HG02938 (cell line): ENCODE results near the gene OTOP1.
"Not testable (repeated sequence)": the region's sequence is repeated elsewhere in the genome, so short reads cannot be mapped to it uniquely, and the experiment has no call there.

ENCODE experiments used
- ATAC-seq: cut with Tn5 transposase; IDR thresholded peaks from one replicate; pipeline ENCODE4 v1.9.1; 2021; ENCODE audit warnings: mild to moderate bottlenecking, moderate library complexity; ENCODE audit not compliant: unreplicated experiment

Gene OTOP1

GRCh38 chr4:4233610-4234009, 6.9 kb upstream of the OTOP1 start:
- ATAC-seq: no peak

GRCh38 chr4:4228356-4228668, 1.6 kb upstream of the OTOP1 start:
- no peak for ATAC-seq

GRCh38 chr4:4227510-4228355, 1.0 kb upstream of the OTOP1 start:
- ATAC-seq: no peak

DNA sequence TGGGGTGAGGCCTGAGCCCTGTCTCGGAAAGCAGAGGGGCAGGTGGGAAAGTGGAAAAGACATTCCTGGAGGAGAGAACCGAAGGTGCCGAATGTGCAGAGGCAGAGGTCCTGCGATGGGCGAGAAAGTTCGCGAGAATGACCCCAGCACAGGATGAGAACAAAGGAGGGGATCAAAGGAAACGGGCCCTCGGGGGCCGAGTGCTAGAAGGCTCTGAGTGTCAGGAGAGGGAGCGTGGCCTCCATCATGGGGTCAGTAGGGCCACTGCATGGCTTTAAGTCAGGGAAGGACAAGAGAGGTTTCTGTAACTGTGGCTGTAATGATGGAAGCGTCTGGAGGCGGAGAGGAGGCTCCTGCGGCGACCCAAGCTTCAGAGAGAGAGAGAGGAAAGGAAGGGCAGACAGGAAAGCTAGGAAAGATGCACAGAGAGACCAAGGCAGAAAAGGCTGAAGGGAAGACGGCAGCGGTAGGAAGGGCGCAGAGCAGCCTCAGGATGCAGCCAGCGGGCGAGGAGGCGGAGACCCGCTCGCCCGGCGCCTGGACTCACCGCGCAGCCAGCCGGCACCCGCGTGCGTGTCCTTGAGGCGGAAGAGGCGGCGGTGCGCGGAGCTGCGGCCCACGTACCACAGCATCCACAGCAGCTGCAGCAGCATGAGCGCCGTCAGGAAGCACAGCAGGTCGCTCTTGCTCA, 669 bp downstream of the OTOP1 start:
- no peak for ATAC-seq

- no peak for ATAC-seq
Observed at GRCh38 chr4:4217113-4217512, 9.6 kb downstream of the OTOP1 start.

- ATAC-seq: no peak
Observed at GRCh38 chr4:4216648-4217047, 10.1 kb downstream of the OTOP1 start.

GRCh38 chr4:4213674-4214073, 13.1 kb downstream of the OTOP1 start:
- ATAC-seq: not testable (repeated sequence)

GRCh38 chr4:4206204-4206603, 20.5 kb downstream of the OTOP1 start:
- ATAC-seq: no peak

DNA sequence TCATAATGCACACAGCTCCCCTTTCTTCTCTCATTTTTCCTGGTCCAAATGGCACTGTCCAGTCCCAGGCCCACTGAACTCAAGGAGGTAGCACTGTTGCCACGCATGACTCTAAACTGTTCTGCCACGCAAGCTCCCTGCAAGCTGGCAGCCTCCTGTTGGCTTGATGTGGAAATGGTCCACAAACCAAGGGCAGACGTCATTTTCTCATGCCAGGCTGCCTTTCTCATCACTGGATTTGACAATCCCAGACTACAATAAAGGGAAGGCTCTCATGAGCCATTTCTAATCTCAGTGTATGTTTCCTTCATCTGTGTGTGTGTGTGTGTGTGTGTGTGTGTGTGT, 22.4 kb downstream of the OTOP1 start:
- no peak for ATAC-seq

GRCh38 chr4:4203688-4204400, 22.9 kb downstream of the OTOP1 start:
- no peak for ATAC-seq

- no peak for ATAC-seq
Observed at GRCh38 chr4:4202510-4202909, 24.2 kb downstream of the OTOP1 start.

GRCh38 chr4:4200624-4201023, 26.1 kb downstream of the OTOP1 start:
- no peak for ATAC-seq

GRCh38 chr4:4195354-4195753, 31.4 kb downstream of the OTOP1 start:
- no peak for ATAC-seq

- ATAC-seq: not testable (repeated sequence)
Observed at GRCh38 chr4:4188557-4188956, 38.2 kb downstream of the OTOP1 start.

DNA sequence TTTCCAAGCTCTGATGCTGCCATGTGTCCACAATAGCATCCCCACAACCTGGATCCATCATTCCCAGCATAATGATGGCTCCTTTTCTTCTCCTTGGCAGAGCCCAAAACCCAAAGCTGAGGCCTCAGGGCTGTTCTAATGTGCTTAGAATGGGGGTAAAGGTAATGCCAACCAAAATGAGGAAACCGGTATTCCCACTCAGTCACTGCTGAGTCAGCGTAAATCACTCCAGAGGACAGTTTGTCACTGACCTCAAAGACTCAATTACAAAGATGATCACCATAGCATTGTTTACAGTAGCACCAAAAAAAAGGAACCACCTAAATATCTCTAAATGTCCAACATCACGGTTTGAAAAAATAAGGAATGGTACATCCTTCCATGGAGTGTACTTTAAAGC, 41.2 kb downstream of the OTOP1 start:
- no peak for ATAC-seq

DNA sequence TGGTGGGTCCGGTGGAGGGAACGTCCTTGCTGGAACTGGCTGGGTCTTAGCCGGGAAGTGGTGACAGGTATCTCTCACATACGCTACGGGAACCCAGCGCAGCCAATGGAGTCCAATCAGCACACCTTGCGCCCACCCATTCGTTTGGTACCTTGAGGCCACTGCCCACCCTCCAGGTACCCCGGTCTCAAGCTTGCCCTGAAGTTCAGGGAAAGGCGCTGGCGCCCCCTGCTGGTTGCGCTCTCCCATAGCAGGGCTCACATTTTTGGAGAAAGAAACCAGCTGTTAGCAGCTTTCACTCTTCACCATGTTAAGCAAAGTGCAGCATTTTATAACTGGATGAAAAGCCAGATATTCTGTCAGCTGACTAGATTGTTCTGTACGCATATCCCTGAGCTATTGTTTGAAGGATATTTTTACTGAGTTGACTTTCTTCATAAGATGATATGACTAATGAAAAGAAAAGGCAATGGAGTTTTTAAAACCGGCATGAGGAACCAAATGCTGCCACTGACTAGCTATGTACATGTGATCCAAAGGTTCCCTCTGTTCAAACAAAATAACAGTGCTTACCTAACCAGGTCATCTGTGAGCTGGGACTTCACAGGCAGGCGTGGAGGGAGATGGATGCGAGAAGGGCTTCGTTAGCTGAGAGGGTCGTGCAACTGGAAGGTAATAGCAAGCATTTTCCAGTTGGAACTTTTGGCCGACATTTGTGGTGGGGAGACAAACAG, 43.7 kb downstream of the OTOP1 start:
- no peak for ATAC-seq

DNA sequence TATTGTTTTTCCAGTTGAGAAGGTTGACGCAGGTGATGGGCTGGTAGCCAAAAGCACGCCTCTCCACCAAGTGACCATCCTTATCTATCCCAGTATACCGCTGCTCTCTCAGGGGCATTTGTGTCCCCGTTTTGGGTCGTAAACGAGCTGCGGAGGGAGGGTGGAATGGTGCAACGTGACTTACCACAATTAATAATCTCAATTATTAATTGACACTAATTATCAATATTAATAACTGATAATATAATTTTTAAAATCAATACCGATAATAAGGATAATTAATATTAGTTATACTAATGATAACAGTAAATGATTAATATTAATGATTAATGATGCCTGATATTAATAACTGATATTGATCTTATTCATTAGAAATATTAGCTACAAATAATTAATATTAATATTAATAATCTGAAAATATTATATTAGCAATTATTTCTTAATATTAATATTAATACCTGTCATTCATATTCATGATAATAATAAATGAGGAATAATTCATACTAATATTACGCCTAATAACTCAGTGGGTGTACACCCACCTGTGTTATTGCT, 56.1 kb downstream of the OTOP1 start:
- no peak for ATAC-seq

DNA sequence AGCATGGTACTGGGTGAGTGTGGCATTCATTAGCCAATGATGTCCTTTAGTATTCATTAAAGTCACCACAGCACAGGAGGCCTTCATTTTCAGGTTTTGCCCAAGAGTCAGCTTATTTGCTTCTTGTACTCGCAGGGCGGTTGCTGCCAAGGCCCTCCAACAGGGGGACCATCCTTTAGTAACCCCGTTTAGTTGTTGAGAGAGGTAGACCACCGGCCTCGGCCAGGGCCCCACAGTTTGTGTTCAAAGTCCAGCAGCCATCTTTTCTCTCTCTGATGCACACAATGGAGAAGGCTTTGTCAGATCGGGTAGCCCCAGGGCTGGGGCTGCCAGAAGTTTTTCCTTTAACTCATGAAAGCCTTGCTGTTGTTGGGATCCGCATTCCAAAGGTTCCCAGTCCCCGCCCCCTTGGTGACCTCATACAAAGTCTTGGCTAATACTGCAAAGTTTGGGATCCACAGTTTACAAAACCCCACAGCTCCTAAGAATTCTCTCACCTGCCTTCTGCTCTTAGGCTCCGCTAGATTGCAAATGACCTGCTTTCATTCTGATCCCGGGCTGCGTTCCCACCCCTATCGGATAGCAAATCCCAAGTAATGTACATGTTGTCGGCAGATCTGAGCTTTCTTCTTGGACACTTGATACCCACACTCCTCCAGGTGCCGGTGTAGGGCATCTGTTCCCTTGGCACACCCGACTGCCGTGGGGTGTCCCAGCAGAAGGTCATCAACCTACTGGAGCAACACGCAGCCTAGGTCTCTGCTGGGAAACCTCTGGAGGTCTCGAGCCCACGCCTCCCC, 58.5 kb downstream of the OTOP1 start:
- ATAC-seq: not testable (repeated sequence)

- not testable (repeated sequence) for ATAC-seq
Observed at GRCh38 chr4:4166986-4167385, 59.7 kb downstream of the OTOP1 start.

GRCh38 chr4:4165701-4166392, 60.9 kb downstream of the OTOP1 start:
- ATAC-seq: not testable (repeated sequence)
